ENCODE measurements around the gene MLLT10. TPM values are rescaled to one million over a fixed set of nuclear protein-coding genes. Genes with fewer than 3 reads are reported as not detected.
A peak's percentile ranks its signal among the peaks of the same experiment; 100 is the strongest.

Gene MLLT10
- total and polyA plus RNA-seq, 10 of the 15 experiments (the other 5 are each of a cell fraction or from before 2014, with no cell fraction given), result 8.7 to 61.1 (median 28.5) TPM

DNA sequence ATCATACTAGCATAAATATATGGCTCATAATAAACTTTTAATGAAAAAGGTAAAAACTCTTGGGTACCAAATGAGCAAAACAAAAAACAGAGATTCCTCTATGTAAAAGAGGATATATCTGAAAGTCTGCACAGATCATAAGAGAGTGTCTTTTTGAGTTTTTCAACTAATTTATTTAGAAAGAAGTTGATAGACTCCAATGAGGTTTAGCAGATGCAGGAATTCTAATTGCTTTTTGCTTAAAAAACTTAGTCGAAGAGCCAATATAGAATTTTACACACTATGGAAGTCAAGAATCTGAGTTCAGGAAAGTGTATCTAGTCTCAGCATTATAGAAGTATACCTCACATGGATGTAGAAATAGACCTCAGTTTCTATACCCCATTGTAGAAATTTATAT is 3.4 kb upstream of the MLLT10 start (continued):
- TF ChIP-seq, protein P1, sequence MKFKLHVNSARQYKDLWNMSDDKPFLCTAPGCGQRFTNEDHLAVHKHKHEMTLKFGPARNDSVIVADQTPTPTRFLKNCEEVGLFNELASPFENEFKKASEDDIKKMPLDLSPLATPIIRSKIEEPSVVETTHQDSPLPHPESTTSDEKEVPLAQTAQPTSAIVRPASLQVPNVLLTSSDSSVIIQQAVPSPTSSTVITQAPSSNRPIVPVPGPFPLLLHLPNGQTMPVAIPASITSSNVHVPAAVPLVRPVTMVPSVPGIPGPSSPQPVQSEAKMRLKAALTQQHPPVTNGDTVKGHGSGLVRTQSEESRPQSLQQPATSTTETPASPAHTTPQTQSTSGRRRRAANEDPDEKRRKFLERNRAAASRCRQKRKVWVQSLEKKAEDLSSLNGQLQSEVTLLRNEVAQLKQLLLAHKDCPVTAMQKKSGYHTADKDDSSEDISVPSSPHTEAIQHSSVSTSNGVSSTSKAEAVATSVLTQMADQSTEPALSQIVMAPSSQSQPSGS (IDR thresholded peaks at IDR 0.05; ENCODE audit: low read length), result no peak
- TF ChIP-seq, protein P2, sequence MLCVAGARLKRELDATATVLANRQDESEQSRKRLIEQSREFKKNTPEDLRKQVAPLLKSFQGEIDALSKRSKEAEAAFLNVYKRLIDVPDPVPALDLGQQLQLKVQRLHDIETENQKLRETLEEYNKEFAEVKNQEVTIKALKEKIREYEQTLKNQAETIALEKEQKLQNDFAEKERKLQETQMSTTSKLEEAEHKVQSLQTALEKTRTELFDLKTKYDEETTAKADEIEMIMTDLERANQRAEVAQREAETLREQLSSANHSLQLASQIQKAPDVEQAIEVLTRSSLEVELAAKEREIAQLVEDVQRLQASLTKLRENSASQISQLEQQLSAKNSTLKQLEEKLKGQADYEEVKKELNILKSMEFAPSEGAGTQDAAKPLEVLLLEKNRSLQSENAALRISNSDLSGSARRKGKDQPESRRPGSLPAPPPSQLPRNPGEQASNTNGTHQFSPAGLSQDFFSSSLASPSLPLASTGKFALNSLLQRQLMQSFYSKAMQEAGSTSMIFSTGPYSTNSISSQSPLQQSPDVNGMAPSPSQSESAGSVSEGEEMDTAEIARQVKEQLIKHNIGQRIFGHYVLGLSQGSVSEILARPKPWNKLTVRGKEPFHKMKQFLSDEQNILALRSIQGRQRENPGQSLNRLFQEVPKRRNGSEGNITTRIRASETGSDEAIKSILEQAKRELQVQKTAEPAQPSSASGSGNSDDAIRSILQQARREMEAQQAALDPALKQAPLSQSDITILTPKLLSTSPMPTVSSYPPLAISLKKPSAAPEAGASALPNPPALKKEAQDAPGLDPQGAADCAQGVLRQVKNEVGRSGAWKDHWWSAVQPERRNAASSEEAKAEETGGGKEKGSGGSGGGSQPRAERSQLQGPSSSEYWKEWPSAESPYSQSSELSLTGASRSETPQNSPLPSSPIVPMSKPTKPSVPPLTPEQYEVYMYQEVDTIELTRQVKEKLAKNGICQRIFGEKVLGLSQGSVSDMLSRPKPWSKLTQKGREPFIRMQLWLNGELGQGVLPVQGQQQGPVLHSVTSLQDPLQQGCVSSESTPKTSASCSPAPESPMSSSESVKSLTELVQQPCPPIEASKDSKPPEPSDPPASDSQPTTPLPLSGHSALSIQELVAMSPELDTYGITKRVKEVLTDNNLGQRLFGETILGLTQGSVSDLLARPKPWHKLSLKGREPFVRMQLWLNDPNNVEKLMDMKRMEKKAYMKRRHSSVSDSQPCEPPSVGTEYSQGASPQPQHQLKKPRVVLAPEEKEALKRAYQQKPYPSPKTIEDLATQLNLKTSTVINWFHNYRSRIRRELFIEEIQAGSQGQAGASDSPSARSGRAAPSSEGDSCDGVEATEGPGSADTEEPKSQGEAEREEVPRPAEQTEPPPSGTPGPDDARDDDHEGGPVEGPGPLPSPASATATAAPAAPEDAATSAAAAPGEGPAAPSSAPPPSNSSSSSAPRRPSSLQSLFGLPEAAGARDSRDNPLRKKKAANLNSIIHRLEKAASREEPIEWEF (IDR thresholded peaks at IDR 0.05; ENCODE audit: insufficient replicate concordance, low read depth, low read length), result no peak
- no peak for TF ChIP-seq ZSCAN29 (IDR thresholded peaks at IDR 0.05)

DNA sequence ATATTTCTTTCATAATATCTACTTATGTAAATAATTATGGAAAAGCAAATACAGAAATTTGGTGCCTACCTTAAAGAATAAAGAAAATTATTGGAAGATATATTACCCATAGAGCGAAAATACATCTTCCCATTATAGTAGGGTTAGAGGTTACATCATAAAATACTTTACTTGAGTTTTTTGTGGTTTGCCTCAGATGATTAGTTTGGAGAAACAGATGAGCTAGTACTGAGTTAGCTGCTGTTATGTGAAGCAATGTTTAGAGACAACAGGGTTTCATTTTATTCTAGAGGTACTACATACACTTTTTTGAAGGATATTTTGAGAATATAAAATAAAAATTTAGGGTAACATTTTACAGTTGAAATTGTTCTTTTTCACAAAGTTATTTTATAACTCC is 2.9 kb upstream of the MLLT10 start:
- WGBS (ENCODE audit: insufficient coverage, insufficient replicate concordance, low lambda C conversion rate, missing lambda C conversion rate), result 0% methylated on average over 1 of the region's 1 CpG
- in situ Hi-C loops (cut with MboI), result no loop called here
- Histone ChIP-seq H3K36me3 (ENCODE audit: control insufficient read depth in 2 of 2, insufficient read depth in 2 of 2, low read length in 1 of 2) (no peaks in the 10 kb centered on the region), H3K27me3 (replicated peaks in 1 of 2; ENCODE audit: control insufficient read depth in 2 of 2, insufficient read depth in 2 of 2, low read length in 1 of 2) (peaks cover 0 to 4% of the 10 kb centered on the region in 2 experiments; a peak in 1 of 4 replicates), H3K4me3 (no peak overlapping the region), H3K4me1 (ENCODE audit: control insufficient read depth, insufficient read depth, low read length) (peaks cover 4% of the 10 kb centered on the region), H2AFZ (ENCODE audit: control insufficient read depth, low read depth, low read length) (no peak overlapping the region), H3K4me2 (ENCODE audit: control insufficient read depth, insufficient read depth) (no peak overlapping the region), H3K79me2 (ENCODE audit: control insufficient read depth, insufficient read depth, low read length) (peaks cover 14% of the 10 kb centered on the region), H3K27ac (ENCODE audit: control insufficient read depth, insufficient read depth) (no peak overlapping the region), H3K9me3 (replicated peaks; ENCODE audit: control insufficient read depth, insufficient read depth, low read length) (no peaks in the 10 kb centered on the region), H3K9ac (ENCODE audit: control insufficient read depth, insufficient read depth, low read length) (no peak overlapping the region), H4K20me1 (ENCODE audit: control insufficient read depth, insufficient read depth) (no peaks in the 10 kb centered on the region)
- TF ChIP-seq RUNX3 (IDR thresholded peaks at IDR 0.05; ENCODE audit: low read length) (peak; percentile 54; the same call in 1 of the 2 replicates), SREBF2 (IDR thresholded peaks at IDR 0.05; ENCODE audit: low read length) (no peak)
- ChIA-PET POLR2A (no interaction called here), SMC1A (ENCODE audit: uncharacterized antibody, unreplicated experiment) (interaction anchor here (1.3 to 1.7 kb wide), 2 partner anchors 11 to 200 kb away, joined by 3 to 4 read pairs; no protein-coding TSS in a partner anchor), CTCF (no interaction called here), RAD21 (ENCODE audit: unreplicated experiment) (interaction anchor here (1.2 kb wide), 1 partner anchor 194 kb away, joined by 4 read pairs; no protein-coding TSS in a partner anchor)
- intact Hi-C loops (cut with micrococcal nuclease; ENCODE audit: unreplicated experiment), result no loop called here
- FAIRE-seq (no peak), DNase-seq (ENCODE audit: low read depth, low spot score) (no peak), ATAC-seq (no peak)
- no TSS peak for BruUV-seq (replicated peaks)

All from GM12878 (cell line).